Upper lobe of left lung (tissue), 6 donors: Measurements from ENCODE around the gene PITPNM1. TPM values are rescaled to one million over a fixed set of nuclear protein-coding genes. Genes with fewer than 3 reads are reported as not detected.

Source experiments
- ATAC-seq, 2 donors: fragments of 200-7000 bp; cut with Tn5 transposase; one replicate each; pipeline ENCODE4 v1.9.1; 2022; ENCODE audit warnings: mild to moderate bottlenecking in 2 of 2, moderate library complexity in 2 of 2; ENCODE audit not compliant: low FRiP score in 2 of 2
- DNase-seq, 2 donors: peaks; one replicate each; pipeline ENCODE4 v3.0.0-alpha.2; 2019 to 2020
- H3K27ac ChIP-seq, 4 donors: fragments of 200-600 bp; sonication (generic); one replicate each; pipeline ENCODE4 v1.5.1; 2016 to 2019
- H3K27me3 ChIP-seq, 4 donors: fragments of 200-600 bp; sonication (generic); one replicate each; pipeline ENCODE4 v1.5.1; 2017 to 2019
- H3K36me3 ChIP-seq, 4 donors: fragments of 200-600 bp; sonication (generic); one replicate each; pipeline ENCODE4 v1.5.1; 2016 to 2019
- H3K4me1 ChIP-seq, 4 donors: fragments of 200-600 bp; sonication (generic); one replicate each; pipeline ENCODE4 v1.5.1; 2018 to 2019
- H3K4me3 ChIP-seq, 4 donors: fragments of 200-600 bp; sonication (generic); one replicate each; pipeline ENCODE4 v1.5.1; 2017 to 2019; ENCODE audit warnings: mild to moderate bottlenecking in 2 of 4, moderate library complexity in 1 of 4
- H3K9me3 ChIP-seq, 4 donors: fragments of 200-600 bp; sonication (generic); one replicate each; pipeline ENCODE4 v1.5.1; 2018 to 2019
- EP300 ChIP-seq, 4 donors: sonication (generic); formaldehyde crosslinking; IDR thresholded peaks; one replicate each; pipeline ENCODE4 v1.5.1; 2017; ENCODE audit warnings: antibody characterized with exemption in 4 of 4, control low read depth in 2 of 4
- POLR2A ChIP-seq, 4 donors: fragments of 450-650 bp; IDR thresholded peaks; one replicate each; pipeline ENCODE4 v1.5.1; 2016 to 2017; ENCODE audit warnings: antibody characterized with exemption in 4 of 4, mild to moderate bottlenecking in 2 of 4
- POLR2AphosphoS5 ChIP-seq, 2 donors: sonication (generic); formaldehyde crosslinking; IDR thresholded peaks; one replicate each; pipeline ENCODE4 v1.5.1; 2017; ENCODE audit warnings: antibody characterized with exemption in 2 of 2
- WGBS, 2 donors: methylation state at CpG; one replicate each; pipeline ENCODE4 v1.1.5; 2017 to 2018; 5-methylcytosine and 5-hydroxymethylcytosine counted together
- total RNA-seq, 6 donors: library from RNA; depleted of rRNA in 4 of 6; stranded (reverse); fragments of >200 nt in 4 of 6; gene quantifications; one replicate each; pipeline versions ENCODE4 v1.1.0 to v1.2.1, GENCODE V29; 2016 to 2021
- TF ChIP-seq, protein P1 (sequence below), 6 experiments: fragments of 450-650 bp in 4 of 6; fragments of 200-600 bp in 2 of 6; sonication (generic) in 2 of 6; IDR thresholded peaks; one replicate each; pipeline ENCODE4 v1.5.1; 2016 to 2019; ENCODE audit warnings: antibody characterized with exemption in 6 of 6
- donor health status: DM: no; HTN: no; CAD: no; lungs with moderate emphysema.
- donor health status: DM: no; HTN: yes; CAD: no; lungs with severe emphysema.

Gene PITPNM1
- total RNA-seq, 6 donors from 2014 or later, result 32.0 to 90.1 (median 40.7) TPM

DNA sequence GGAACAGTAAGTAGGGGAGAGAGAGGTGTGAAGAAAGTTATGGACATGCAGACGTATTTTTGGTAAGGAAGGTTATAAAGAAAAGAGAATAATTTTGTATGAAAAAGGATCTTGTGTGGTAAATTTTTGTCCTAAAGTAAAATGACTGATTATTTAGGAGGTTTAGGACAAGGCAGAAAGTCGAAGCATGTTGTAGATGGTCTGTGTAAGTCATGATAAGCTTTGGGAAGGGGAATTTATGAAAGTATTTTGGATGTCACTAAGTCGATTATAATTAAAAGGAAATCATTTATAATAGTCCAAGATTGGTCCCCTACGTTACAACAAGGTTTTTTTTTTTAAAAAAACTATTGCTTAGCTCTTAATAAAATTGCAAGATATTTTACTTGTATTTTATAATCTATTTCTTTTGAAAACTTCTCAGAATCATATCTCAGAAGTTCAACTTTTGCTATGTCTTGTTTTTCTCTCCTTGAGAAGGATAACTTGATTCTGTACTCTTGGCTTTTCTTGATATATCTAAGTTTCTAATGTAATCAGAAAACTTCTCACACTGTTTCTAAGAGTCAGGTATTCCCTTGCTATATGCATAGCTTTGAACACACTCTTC is 29.0 kb upstream of the PITPNM1 start:
- TF ChIP-seq POLR2AphosphoS5 (IDR thresholded peaks at IDR 0.05) (no peak), POLR2A (IDR thresholded peaks at IDR 0.05) (no peak), EP300 (IDR thresholded peaks at IDR 0.05) (no peak)
- TF ChIP-seq, protein P1, sequence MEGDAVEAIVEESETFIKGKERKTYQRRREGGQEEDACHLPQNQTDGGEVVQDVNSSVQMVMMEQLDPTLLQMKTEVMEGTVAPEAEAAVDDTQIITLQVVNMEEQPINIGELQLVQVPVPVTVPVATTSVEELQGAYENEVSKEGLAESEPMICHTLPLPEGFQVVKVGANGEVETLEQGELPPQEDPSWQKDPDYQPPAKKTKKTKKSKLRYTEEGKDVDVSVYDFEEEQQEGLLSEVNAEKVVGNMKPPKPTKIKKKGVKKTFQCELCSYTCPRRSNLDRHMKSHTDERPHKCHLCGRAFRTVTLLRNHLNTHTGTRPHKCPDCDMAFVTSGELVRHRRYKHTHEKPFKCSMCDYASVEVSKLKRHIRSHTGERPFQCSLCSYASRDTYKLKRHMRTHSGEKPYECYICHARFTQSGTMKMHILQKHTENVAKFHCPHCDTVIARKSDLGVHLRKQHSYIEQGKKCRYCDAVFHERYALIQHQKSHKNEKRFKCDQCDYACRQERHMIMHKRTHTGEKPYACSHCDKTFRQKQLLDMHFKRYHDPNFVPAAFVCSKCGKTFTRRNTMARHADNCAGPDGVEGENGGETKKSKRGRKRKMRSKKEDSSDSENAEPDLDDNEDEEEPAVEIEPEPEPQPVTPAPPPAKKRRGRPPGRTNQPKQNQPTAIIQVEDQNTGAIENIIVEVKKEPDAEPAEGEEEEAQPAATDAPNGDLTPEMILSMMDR (IDR thresholded peaks at IDR 0.05), result no peak
- H3K9me3 ChIP-seq, result peaks cover 0 to 10% (median 5%) of the 10 kb centered on the region in 4 donors
- H3K36me3 ChIP-seq, result no peaks in the 10 kb centered on the region
- ATAC-seq, result no peak
- H3K4me3 ChIP-seq, result no peak overlapping the region
- H3K4me1 ChIP-seq, result no peaks in the 10 kb centered on the region
- no peak for DNase-seq
- 31 to 36% methylated on average over 4 of the region's 4 CpGs for WGBS, 2 donors
- H3K27me3 ChIP-seq, result no peaks in the 10 kb centered on the region
- H3K27ac ChIP-seq, result no peak overlapping the region

DNA sequence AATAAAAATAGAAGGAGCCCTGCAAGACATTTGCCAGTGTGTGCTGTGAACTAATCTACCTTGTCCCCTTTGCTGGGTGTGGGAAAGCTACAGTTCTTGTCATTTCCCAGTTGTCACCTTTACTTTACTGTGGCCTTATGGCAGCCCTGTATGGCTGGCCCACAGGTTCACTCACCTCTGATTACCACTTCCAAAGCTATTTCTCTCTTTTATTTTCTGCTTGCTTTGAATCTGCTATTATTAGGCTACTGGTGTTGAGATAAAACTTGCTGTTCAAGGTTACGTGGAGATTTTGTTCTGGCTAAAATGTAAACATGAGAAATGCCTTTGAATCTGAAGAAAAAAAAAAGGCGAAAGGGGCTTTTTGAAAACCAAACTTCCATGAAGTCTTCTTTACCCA is 27.7 kb upstream of the PITPNM1 start:
- ATAC-seq, result no peak
- Histone ChIP-seq H3K4me1 (no peaks in the 10 kb centered on the region), H3K27me3 (no peaks in the 10 kb centered on the region), H3K9me3 (peaks cover 0 to 10% (median 5%) of the 10 kb centered on the region in 4 donors), H3K4me3 (no peak overlapping the region), H3K27ac (no peak overlapping the region), H3K36me3 (no peaks in the 10 kb centered on the region)
- TF ChIP-seq POLR2A (IDR thresholded peaks at IDR 0.05) (no peak), POLR2AphosphoS5 (IDR thresholded peaks at IDR 0.05) (no peak), EP300 (IDR thresholded peaks at IDR 0.05) (no peak)
- TF ChIP-seq, protein P1 (IDR thresholded peaks at IDR 0.05), result no peak
- DNase-seq, result no peak
- 78 to 83% methylated on average over 2 of the region's 2 CpGs for WGBS, 2 donors

DNA sequence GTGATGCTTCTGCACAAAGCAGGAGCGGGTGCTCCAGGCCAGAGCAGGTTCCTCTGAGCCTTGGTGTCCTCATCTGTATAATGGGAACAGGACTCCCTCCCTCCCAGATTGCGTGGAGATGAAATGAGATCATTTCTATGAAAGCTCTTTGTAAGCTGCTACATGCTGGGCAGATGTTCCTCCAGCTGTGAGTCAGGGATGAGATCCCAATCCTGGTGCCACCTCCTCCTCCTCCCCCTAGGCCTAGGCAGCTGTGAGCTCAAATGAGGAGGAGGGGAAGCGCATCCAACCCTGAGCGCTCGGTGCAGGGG is 25.1 kb upstream of the PITPNM1 start:
- Histone ChIP-seq H3K9me3 (peaks cover 0 to 10% (median 5%) of the 10 kb centered on the region in 4 donors), H3K27me3 (no peaks in the 10 kb centered on the region), H3K27ac (no peak overlapping the region), H3K4me1 (no peaks in the 10 kb centered on the region), H3K36me3 (no peaks in the 10 kb centered on the region), H3K4me3 (no peak overlapping the region)
- no peak for ATAC-seq
- 83 to 86% methylated on average over 4 of the region's 5 CpGs for WGBS, 2 donors
- DNase-seq, result no peak
- TF ChIP-seq, protein P1 (IDR thresholded peaks at IDR 0.05), result no peak
- TF ChIP-seq POLR2A (IDR thresholded peaks at IDR 0.05), result no peak
- no peak for TF ChIP-seq EP300 (IDR thresholded peaks at IDR 0.05)
- no peak for TF ChIP-seq POLR2AphosphoS5 (IDR thresholded peaks at IDR 0.05)

DNA sequence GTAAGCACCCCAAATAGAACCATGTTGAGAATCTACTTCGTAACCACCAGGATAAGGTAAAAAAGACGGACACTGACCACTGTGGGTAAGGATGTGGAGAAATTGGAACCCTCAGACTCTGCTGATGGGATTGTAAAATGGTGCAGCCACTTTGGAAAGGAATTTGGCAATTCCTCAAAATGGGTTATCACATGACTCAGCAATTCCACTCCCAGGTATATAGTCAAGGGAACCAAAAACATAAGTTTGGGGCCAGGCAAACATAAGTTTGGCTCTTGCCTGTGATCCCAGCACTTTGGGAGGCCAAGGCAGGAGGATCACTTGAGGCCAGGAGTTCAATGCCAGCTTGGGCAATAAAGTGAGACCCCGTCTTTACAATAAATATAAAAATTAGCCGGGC is 23.2 kb upstream of the PITPNM1 start:
- ATAC-seq (no peak), DNase-seq (no peak)
- Histone ChIP-seq H3K4me1 (no peaks in the 10 kb centered on the region), H3K36me3 (no peaks in the 10 kb centered on the region), H3K9me3 (peaks cover 0 to under 1% (median 0%) of the 10 kb centered on the region in 4 donors), H3K27me3 (no peaks in the 10 kb centered on the region), H3K27ac (no peak overlapping the region), H3K4me3 (no peak overlapping the region)
- no peak for TF ChIP-seq POLR2A (IDR thresholded peaks at IDR 0.05)
- TF ChIP-seq EP300 (IDR thresholded peaks at IDR 0.05), result no peak
- no peak for TF ChIP-seq POLR2AphosphoS5 (IDR thresholded peaks at IDR 0.05)
- 88 to 95% methylated on average over 4 of the region's 4 CpGs for WGBS, 2 donors

DNA sequence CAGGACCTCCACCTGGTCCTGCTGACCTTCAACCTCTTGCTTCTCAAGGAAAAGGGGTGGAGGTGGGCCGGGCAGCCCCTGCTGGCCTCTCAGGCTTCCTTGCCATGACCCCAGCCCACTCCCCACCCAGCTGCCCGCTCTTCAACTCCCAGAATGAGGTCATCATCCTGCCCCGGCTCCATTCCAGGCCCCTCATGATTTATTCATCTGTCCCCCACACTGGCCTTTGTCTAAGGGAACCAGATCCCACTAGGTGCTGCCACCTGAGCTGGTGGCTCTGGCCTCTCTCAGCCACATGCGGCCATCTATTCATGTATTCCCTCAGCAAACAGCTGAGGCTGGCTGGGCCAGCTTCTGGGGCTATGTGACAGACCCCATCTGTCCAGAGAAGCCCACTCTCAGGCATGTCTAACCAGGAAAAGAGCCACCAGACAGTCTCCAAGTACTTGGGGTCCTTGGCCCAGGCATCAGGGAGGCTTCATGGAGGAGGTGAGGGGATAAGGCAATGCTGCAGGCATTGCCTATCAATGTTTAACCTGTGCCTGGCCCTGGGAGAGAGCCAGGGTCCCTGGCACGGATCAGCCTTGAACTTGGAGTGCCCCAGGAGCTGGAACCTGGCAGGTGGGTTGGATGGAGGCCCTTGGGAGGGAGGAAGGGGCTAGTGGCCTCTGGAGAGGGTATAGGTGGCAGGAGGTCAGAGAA is 20.3 kb upstream of the PITPNM1 start:
- ATAC-seq, result no peak
- no peaks in the 10 kb centered on the region for H3K36me3 ChIP-seq
- H3K27ac ChIP-seq, result no peak overlapping the region
- no peak for DNase-seq
- no peaks in the 10 kb centered on the region for H3K9me3 ChIP-seq
- no peaks in the 10 kb centered on the region for H3K27me3 ChIP-seq
- no peak overlapping the region for H3K4me3 ChIP-seq
- H3K4me1 ChIP-seq, result no peaks in the 10 kb centered on the region
- 69 to 73% methylated on average over 4 to 5 of the region's 5 CpGs for whole genome bisulfite sequencing, 2 donors
- TF ChIP-seq EP300 (IDR thresholded peaks at IDR 0.05) (no peak), POLR2AphosphoS5 (IDR thresholded peaks at IDR 0.05) (no peak), POLR2A (IDR thresholded peaks at IDR 0.05) (no peak)
- TF ChIP-seq, protein P1 (IDR thresholded peaks at IDR 0.05), result no peak
